Activated CD4-positive, CD25-positive, alpha-beta regulatory T cell treated with anti-CD3 and anti-CD28 coated beads, Interleukin-2, amount 50 U/mL, for 16 hours (primary cell): ENCODE results near the gene CCR7.

Experiments
- DNase-seq: peaks from one replicate; pipeline ENCODE4 v3.0.0-alpha.2; 2020; ENCODE audit warnings: low read depth, low spot score

Gene CCR7

DNA sequence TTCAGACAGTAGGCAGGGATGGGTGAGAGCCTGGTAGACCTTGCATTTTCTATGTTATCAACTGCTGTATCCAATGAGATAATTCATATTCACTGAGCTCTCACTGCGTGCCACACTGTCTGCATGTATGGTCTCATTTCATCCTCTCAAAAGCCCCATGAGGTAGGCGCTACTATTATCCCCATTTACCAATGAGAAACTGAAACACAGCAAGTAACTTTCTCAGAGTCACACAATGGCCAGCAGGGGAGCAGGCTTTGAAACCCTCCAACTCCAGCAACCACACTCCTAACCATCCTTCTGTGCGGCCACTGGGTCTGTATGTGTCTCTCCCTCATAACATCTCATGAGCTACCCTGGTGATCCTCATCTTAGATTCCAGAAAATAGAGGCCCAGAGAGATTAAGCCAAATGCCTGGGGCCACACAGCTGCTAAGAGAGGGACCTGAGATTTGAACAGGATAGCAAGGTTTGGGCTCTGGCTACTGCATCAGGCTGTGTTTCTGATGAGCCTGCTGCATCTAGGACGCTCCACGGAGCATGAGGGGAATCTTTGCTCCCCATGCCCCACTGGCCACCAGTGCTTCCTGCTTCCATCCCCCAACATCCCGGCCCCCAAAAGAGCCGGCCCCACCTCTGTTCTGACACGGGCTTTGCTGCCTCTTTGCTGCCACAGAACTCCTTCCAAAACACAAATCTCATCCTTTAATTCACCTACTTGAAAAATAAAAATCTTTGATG, 3.2 kb downstream of the CCR7 start:
- DNase-seq, result no peak

DNA sequence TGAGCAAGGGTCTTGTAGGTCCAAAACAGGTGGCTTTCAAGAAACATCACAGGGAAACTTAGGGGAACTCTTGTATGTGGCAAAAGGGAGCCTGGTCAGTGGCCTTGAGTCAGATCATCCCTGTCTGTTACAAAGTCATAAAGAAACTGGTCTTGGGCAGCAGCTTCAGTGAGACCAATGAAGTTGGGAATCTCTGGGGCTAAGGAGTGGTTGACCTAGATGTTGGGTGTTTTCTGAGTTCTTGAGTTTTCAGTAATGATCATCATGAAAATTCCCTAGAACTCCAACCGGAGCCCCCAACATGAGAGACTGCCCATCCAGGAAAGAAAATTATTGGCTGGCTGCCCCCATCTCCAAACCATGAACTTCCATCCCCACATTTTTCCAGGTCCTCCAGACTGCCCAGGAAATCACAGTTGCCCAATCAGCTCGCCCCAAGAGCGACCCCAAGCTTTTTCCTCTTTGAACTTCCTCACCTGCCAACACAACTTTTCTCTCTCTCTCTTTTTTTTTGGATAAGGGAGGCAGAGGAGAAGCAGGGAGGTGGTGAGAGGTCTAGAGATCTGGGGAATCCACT, 3.9 kb downstream of the CCR7 start:
- DNase-seq, result no peak

DNA sequence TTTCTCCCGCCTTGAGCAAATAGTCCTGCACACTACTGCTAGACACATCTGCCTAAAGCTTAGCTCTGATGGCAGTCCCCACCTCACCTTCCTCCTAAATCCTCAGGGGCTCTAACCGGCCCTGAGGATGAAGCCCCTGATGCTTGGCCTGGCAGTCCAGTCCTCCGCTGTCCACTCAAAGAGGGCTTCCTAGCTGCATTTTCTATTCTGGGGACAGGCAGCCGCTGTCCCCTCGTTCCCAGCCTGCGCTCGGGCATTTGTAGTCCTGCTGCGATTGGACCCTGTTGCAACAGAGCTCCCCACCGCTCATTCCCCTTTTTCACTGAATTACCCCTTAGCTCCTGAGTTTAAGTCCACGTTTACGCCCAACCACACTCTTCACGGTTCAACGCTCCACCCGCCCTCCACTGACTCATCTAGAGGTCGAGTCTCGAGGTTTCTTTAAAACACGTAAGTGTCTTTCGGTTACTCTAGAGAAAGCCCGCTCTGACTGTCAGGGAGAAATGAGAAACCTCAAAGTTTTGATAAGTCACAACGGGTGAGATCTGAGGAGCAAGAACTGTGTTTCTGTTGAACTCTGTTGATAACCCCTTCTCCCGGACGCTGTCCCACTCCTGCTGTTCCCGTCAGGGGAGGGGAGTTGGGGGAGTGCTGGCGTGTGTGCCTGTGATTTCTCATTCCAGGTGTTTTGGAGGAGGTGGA, 4.5 kb downstream of the CCR7 start:
- peak; percentile 69 for DNase-seq

DNA sequence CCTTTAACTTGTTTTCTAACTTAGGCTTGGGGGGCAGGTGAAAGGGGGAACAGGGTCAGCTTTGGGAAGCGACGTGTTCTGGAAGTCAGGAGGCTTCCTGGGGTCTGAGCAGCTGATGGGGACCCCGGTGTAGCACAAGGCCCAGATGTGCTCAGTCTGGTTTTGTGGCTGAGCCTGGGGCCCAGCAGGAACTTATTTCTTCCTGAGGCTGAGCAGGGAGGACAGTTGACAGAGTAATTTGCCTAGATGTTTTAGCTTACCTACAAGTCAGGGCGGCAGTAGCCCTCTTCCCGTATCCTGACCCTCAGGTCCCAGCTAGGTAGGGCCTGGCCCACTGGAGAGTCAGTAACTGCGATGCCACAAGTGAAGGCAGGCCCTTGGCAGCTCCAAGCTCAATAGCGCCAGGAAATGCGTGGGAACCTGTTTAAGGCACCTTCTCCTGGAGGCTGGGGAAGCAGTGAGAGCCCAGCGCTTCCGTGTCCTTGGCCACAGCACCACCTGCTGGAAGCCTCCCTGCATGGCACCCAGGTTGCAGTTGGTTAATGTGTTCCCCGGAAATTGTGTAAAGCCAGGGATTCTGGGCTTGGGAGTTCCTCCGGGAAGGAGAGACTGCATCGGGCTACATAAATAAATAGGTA, 5.2 kb downstream of the CCR7 start:
- DNase-seq, result no peak

DNA sequence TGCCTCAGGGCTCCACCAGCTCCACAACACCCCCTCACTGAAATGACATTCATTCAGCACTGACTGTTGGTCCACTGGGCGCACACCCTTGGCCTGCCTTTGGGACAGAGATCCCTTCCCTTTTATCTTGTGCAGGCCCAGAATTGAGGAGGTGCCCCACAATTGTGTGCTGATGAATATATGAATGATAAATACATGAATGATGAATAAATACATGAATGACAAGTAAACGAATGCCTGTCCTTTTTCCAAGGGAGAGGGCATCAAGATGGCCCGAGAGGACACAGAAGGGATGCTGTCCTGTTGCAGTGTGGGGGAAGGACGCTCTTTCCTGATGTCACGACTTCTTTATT, 5.7 kb downstream of the CCR7 start:
- DNase-seq, result no peak

DNA sequence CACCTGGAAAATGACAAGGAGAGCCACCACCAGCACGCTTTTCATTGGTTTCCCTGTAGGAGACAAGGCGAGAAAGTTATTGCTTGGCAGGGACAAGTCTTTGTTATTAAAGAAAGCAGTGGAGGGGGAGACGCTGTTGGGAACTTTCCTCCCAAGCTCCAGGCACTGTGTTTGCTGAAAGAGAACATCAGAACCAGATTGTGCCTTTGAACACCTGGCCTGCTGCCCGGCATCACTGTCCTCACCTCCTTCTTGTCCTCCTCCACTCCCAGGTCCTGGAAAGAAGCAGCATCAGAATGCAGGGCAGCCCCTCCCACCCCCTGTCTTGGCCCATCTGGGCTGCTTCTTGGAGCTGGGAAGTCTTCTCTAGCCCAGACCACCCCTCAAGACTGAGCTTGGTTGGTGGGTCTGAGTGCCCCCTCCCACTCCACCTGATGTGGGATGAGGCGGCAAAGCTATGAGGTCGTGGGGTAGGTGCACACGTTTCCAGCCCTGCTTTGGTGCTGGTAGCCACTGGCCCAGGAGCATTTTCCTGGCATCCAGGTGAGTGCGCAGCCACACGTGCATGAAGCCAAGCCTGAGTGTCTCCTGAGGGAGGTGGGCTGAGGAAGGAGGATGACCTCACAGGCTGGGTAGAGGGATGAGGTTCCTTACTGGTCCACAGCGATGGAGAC, 6.2 kb downstream of the CCR7 start:
- DNase-seq, result no peak

DNA sequence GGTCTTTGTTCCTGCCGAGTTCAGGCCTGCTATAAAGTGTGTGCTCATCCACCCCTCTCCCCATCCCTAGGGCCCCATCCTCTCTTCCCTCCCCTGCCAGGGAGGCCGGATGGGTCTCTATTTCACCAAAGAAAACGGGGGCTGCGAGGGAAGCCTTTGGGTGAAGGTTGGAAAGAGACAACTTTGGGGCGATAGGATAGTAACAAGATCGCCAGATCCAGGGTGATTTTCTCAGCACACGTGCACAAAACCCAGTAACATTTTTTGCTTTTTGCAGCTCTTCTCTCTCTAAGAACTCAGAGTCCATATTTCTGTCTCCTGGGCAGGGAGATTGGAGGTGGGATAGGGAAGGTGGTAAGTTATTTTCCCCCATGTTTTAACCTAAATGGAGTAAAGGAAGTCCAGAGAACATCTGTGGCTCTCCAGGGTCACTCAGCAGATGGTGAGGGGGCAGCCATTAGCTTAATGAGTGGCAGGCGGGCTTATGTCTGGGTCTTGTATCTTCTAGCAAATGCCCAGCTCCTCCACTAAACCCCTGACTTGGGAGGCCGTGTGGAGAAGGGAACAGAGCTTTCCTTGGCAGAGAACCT, 6.9 kb downstream of the CCR7 start:
- DNase-seq, result no peak

DNA sequence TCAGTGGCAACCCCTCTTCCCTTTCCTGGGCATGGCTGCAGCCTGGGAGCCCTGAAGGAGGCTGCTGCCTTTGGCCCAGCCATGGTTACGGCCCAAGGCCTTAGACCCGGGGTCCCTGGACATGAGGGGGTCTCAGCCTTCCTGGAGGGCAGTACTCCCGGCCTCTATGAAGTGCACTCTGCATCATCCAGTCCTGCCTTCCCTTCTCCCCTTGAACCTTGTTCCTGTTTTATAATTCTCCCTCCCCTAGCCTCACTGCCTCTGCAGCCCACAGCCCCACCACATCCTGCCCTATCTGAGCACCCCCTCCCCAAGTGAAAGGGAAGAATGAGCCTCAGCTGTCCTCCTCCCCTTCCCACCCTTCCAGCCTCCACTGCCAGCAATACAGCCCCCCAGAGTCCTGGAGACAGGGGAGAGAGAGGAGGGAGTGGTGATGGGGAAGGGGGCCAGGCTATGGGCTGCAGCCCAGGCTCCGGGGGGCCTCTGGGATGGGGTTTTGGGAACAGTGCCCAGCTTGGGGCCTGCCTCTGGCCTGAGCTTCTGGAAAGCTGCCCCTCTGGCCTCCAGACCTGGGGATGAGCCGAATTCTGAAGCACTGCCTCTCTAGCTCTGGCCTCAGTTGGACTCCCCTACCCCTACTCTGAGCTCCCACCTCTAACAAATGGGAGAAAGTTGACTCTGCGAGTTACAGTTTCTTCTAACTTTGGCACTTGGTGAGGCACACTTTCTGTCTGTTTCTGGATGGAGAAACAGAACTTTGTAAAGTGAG, 7.6 kb downstream of the CCR7 start:
- no peak for DNase-seq

DNA sequence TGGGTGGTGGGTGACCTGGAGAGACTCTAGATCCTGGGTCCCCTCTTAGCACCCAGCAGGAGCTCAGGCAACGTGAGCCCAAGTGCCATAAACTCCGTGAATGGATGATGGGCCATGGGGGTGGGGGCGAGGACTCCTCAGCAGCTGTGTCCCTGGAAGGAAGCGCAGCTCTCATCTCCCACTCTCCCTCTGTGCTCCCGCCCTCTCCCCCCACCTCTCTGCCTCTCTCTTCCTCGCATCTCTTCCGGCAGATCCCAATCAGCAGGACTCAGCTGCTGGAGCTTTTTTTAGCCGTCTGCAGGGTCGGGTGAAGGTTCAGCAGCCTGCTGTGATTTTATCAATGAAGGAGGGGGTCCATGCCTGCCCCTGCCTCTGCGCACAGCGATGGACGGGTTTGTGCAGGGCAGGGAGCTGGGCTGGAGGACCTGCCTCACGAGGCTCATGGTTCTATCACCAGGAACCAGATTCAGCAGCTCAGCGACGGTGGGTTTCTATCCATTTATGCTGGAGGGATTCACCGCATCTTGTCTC, 8.3 kb downstream of the CCR7 start:
- no peak for DNase-seq

DNA sequence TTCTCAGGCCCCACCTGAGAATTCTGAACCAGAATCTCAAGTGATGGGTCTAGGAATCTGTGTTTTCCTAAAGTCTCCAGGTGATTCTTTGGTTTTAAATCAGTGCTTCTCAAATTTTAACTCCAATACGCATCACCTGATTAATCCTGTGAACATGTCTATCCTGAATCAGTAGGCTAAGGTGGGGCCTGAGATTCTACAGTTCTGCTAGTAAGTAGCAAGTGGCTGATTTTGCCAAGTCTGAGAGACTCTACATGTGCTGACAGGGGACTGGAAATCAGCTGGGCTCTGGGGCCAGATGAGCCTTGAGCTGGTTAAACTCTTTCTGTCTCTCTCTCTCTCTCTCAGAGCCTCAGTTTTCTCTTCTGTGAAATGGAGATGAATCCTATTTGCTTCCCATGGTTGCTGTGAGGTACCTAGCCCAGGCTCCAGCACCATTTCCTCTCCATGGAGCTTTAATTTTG, 9.0 kb downstream of the CCR7 start:
- DNase-seq, result no peak

DNA sequence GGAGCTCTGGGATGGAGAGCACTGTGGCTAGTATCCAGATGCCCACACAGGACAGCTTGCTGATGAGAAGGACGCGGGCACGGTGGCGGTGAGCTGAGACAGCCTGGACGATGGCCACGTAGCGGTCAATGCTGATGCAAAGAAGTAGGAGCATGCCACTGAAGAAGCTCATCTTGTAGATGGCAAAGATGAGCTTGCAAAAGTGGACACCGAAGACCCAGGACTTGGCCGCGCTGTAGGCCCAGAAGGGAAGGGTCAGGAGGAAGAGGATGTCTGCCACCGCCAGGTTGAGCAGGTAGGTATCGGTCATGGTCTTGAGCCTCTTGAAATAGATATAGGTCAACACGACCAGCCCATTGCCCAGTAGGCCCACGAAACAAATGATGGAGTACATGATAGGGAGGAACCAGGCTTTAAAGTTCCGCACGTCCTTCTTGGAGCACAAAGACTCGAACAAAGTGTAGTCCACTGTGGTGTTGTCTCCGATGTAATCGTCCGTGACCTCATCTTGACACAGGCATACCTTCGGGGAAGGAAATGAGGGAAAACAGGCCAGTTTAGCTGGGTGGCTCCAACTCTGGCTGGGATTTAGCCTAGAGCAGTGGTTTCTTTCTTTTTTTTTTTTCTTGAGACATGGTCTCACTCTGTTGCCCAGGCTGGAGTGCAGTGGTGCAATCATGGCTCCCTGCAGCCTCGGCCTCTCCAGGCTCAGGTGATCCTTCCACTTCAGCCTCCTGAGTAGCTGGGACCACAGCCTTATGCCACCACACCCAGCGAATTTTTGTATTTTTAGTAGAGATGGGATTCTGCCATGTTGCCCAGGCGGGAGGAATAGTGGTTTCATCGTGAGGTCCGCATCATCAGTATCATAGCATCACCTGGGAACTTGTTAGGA, 9.7 kb downstream of the CCR7 start:
- DNase-seq, result no peak

DNA sequence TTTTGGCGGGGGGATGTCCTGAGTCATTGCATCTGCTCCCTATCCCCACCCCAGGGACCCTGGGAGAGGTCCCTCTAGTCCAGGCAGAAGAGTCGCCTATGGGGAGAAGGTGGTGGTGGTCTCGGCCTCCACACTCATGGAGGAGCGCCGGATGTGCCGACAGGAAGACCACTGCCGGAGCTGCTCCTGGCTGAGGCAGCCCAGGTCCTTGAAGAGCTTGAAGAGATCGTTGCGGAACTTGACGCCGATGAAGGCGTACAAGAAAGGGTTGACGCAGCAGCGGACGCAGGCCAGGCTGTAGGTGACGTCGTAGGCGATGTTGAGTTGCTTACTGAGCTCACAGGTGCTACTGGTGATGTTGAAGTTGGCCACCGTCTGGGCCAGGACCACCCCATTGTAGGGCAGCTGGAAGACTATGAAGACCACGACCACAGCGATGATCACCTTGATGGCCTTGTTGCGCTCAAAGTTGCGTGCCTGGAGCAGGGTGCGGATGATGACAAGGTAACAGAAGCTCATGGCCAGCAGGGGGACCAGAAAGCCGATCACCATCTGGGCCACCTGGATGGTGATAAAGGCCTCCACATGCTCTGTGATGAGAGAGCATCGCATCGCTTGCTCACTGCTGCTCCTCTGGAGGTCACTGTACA, 10.5 kb downstream of the CCR7 start:
- no peak for DNase-seq

DNA sequence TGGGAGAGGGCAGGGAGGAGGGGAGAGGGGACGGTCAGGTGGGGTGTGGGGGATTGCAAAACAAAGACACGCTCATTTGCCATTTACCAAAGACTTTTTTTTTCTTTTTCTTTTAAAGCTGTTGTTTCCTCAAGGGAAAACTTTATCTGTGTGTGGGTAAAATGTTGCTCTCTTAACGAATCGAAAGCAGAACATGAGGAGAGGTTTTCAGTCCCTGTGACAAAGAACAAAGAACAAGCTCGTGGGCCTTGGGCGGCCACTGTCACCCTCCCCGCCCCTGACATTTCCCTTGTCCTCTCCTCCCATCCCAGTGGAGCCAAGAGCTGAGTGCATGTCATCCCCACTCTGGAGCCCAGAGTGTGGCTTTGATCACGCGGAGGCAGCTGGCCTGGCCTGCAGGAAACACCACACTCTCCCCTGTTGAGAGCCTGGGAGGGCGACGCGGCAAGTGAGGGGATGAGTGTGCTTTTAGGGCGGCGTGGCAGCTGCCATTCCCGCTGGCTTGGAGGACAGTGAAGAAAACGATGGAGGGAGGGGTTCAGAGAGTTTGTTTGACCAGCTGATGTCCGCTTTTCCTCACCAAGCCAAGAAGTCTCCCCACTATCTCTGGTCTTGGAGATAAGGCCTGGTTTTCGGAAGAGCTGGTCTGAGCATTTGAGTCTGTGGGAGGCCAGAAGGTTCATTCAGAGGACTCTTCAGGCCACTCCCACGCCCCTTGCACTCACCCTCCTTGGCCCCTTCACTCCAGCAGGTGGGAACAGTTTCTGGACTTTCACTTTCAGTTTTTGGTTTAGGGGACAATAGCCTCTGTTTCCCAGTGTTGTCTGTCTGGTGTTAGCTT, 11.4 kb downstream of the CCR7 start:
- DNase-seq, result no peak

DNA sequence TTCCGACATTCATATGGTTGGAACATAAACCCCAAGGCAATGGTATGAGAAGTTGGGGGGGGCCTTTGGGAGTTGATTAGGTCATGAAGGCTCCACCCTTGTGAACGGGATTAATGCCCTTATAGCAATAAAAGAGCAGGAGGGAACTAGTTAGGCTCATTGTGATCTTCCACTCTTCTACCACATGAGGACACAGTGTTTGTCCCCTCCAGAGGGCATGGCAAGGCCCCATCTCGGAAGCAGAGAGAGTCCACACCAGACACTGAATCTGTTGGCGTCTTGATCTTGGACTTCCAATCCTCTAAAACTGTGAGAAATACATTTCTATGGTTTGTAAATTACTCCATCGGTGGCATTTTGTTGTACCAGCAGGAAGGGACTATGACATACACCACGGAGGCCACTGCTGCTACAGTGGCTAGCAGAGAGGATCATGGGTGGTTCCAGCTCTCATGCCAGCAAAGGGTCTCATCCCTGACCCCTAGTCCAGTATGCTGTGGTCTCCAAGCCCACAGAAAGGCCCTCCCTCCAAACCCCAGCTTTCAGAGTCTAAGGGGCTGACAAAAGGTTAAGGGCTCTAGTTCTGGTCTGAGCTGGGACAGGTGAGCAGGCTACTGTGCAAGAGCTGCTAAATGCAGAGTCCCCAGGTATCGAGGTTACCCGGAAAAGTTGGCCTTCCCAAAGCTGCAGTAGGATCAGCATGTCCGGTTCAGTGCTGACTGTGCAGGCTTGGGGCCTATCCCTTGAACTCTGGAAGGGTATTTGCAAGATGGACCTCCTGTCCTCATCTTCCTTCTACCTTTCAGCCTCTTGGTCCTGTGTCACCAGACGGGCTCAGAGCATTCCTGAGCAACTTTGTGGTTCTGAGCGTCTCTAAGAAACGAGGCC, 12.2 kb downstream of the CCR7 start:
- DNase-seq, result no peak

DNA sequence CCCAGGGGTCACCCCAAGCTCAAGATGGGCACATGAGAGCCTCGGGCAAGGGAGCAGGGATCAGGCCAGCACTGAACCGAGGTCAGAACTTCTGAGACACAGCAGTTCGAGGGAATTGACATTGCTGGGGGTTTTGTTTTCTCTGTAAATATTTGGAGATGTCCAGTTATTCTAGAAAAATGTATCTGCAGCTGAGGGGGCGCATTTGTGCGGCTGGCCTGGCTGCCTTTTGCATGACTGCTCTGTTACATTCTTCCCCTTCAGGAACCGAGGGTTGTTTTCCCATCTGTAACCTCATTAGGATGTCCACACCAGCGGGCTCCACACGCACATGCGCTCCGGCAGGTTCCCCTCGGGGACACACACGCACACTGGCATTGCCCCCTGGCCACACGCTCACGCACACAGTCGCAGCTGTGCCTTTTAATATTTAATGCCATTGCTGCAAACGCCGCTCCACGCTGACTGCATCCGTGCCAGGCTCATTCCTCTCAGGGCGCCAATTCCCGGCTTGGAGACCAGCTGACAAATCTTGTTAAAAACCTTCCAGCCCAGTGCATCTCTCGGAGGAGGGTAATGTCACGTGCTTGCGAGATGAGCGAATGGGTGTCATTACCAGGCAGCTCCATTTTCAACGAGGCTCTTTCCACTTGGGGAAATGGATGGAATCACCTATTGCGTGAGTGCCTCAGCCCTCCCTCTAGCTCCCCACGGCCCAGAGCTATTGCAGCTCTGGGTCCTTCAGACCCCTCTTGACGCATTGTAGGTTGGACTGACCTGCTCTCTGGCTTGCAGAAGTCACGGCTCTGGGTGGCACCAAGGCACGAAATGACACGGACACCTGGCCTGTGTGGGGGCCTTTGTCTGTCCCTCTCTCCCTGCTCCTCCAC, 13.1 kb downstream of the CCR7 start:
- no peak for DNase-seq
